Tongue (tissue), 2 donors: Measurements from ENCODE around the gene SDK2. TPM values are rescaled to one million over a fixed set of nuclear protein-coding genes. Genes with fewer than 3 reads are reported as not detected.

ENCODE experiments used
- DNase-seq: peaks from one replicate; pipeline ENCODE4 v3.0.0-alpha.2; 2015
- total RNA-seq: library from RNA; depleted of rRNA; stranded (reverse); fragments of >200 nt; gene quantifications from one replicate; pipeline ENCODE4 v1.2.3, GENCODE V29; 2014

SDK2 gene
- total RNA-seq, 1 donor from 2014 or later = 12.7 TPM

GRCh38 chr17:73506470-73507435 lies 137.5 kb downstream of the SDK2 start:
- DNase-seq = no peak

DNA sequence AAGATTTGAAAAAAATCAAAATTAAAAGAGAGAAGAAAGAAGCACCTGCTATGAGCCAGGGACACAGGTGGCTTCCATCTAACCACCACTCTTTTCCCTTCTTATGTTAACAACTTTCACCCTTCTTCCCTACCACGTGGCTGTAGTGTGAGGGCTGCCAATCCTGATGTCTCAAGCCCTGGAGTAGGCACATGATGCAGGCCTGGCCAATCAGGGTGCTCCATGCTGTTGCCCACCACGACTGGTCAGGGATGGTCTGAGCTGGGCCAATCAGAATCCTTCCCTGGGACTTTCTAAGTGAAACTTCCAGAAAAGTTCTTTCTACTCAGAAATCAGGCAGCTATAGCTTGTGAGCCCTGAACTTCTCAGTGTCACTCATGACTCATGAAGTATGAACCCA lies 140.7 kb downstream of the SDK2 start:
- DNase-seq = no peak

- no peak for DNase-seq
Measured at GRCh38 chr17:73500414-73500999, 143.7 kb downstream of the SDK2 start.

GRCh38 chr17:73498886-73499554 lies 145.2 kb downstream of the SDK2 start:
- DNase-seq = no peak

GRCh38 chr17:73498176-73498575 lies 146.1 kb downstream of the SDK2 start:
- DNase-seq = no peak

DNA sequence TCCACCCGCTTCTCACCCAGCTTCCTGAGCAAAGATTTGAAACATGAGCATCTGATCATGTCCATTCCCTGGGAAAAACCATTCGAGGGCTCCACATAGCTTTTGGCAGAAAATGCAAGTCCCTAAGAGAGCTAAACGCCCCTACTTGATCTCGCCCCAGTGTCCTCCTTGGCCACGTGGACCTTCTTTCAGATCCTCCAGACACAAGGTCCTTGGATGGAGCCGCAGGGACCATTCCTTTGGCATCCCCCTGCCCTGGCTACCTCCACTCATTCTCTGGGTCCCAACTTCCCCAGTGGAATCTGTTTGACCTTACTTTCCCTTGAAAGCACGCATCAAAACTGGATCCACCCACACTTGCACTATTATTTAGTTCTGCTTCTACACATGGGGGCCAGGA lies 146.5 kb downstream of the SDK2 start:
- no peak for DNase-seq

DNA sequence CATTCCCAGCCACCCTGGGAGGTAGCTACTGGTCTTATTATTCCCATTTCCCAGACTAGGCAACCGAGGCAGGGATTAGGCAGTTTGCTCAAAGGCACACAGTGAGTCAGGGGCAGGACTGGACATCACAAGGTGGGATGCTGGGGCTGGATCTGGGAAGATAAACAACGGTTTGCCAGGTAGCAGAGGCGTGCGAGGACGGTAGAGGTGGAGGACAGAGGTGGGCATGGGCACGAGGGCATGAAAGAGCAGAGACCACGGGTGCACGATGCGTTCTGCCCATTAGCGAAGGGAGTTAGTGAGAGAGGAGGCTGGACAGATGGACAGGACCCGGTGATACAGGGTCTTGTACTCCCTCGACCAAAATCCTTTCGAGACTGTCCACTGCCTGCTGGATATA lies 148.0 kb downstream of the SDK2 start:
- DNase-seq = no peak

- no peak for DNase-seq
Measured at GRCh38 chr17:73495641-73496040, 148.6 kb downstream of the SDK2 start.

DNA sequence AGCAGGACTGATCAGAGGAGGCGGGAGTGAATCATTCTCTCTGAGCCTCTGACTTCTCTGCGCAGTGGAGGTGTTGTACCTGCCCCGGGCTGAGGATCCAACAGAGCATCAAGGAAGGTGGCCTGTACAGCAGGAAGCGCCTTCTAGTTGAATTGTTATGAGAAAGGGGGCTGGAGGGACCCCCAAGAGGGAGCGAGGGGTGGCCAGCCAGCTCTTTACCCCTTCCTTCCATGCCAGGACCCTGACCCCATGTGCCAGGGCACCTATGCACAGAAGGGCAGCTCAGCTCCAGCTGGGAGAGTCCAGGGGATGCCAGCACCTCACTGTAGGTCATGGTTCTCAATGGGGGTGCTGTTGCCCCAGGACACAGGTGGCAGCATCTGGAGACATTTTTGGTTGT lies 149.3 kb downstream of the SDK2 start:
- DNase-seq = no peak

- DNase-seq = no peak
Measured at GRCh38 chr17:73493956-73494926, 150.0 kb downstream of the SDK2 start.

DNA sequence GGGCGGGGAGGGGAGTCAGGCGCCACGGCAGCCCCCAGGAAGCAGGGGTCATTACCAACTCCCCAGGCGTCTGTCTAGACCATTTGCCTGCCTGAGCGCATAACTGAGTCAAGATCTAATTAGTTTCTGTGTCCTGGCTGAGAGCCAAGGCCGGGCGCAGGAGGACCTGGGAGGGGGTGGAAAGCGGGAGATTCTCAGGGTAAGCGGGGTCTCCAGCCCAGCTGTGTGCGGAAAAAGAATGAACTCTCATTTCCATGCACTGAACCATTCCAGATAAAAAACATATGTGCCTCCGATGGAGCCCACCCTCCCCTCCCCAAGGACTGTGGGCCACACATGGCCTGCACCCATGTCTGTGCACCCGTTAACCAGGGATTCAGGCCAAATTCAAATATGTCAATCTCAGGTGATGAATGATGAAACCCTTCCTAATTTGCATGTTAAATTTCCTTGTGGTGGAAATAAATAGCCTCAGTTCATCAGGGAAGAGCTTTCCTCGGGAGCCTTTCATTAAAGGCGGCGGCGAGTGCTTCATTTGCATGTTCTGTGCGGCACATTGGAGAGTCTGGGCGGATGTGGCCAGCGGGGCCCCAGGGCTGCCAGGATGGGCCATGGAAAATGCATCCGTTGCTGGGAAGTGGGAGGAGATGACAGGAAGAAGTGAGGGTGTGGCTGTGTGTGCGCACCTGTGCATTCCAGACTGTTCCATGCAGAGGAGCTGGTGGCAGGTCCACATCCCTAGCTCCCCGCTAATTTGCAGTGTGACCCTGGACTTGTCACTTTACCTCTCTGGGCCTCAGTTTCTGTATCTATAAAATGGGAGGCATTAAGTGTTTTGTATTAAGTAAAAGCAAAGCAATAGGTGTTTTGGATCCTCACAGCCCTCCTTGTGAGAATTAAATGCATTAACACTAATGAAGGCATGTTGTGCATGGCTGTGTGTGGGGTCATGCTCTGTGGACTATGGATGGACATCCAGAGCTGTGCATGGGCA lies 151.1 kb downstream of the SDK2 start:
- DNase-seq = peak; percentile 68

- peak; percentile 7 for DNase-seq
Measured at GRCh38 chr17:73492125-73492820, 152.0 kb downstream of the SDK2 start.

DNA sequence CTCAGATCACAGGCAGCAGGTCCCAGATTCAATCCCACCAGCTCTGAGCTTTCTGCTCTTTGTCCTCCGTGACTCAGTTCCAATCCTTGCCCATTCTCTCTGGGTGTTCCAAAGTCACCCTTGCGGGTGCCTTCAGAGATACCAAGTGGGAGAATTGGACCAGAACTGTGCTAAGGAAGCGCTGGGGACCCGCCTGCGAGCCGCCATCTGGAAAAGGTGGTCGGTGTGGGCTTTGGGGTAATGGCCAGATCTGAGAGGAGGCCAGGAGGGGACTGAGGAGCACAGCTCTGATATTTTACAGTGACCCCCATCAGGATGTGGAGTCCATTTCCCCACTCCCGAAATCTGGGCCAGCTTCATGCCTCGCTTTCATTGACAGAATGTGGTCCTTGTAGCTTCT lies 152.6 kb downstream of the SDK2 start:
- no peak for DNase-seq

GRCh38 chr17:73490851-73491250 lies 153.4 kb downstream of the SDK2 start:
- no peak for DNase-seq

DNA sequence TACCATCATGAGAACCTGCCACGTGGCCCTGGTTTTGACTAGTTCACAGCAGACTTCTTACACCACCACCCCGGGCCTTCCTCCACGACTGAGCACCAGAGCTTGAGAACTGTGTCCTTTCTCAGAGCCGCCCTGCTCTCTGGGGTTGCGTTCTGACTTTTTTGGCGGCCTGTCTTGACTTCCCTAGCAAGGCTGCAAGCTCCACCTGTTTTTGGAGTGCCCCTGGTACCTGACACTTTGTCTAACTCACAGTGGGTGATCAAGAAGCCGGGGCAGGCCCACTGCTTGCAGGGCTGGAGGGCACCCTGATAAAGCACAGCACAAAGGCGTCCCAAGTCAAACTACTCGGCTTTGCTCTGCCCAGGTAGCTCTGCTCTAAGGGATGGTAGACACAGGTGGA lies 154.3 kb downstream of the SDK2 start:
- DNase-seq = no peak

- DNase-seq = no peak
Measured at GRCh38 chr17:73489333-73489732, 154.9 kb downstream of the SDK2 start.

- no peak for DNase-seq
Measured at GRCh38 chr17:73485130-73485529, 159.1 kb downstream of the SDK2 start.

GRCh38 chr17:73482894-73483293 lies 161.4 kb downstream of the SDK2 start:
- no peak for DNase-seq

- no peak for DNase-seq
Measured at GRCh38 chr17:73482251-73482716, 162.0 kb downstream of the SDK2 start.

GRCh38 chr17:73481676-73482075 lies 162.6 kb downstream of the SDK2 start:
- DNase-seq = peak; percentile 38
